H1 (cell line): ENCODE data around the gene MTARC1. TPM values are rescaled to one million over a fixed set of nuclear protein-coding genes. Genes with fewer than 3 reads are reported as not detected.

Experiments used
- CTCF ChIA-PET: fragments of 300-600 bp; sonication (Branson Sonifier 250); formaldehyde crosslinking; loops from one replicate; lab custom pipeline; 2021; ENCODE audit not compliant: partially characterized antibody; lab: Charles Lee
- POLR2A ChIA-PET: fragments of 300-600 bp; sonication (Branson Sonifier 250); formaldehyde crosslinking; loops from one replicate; lab custom pipeline; 2021; ENCODE audit warnings: inconsistent platforms; ENCODE audit not compliant: partially characterized antibody; lab: Charles Lee
- DNase-seq, 2 experiments: peaks; one replicate each; pipeline versions ENCODE4 v3.0.0 to v3.0.0-alpha.2; 2010 to 2022; ENCODE audit warnings: low spot score in 2 of 2, low read depth in 1 of 2, mixed read lengths in 1 of 2
- FAIRE-seq: peaks from 2 replicates; lab custom pipeline; 2011; peaks lifted over from hg19 to GRCh38; lab: Jason Lieb, UNC
- H2AFZ ChIP-seq: 2 replicates; pipeline ENCODE4 v1.8.1; 2012; ENCODE audit warnings: low read length, inconsistent platforms
- H2AK5ac ChIP-seq: 2 replicates; pipeline ENCODE4 v1.6.1; 2013; ENCODE audit warnings: low read depth, low read length
- H2BK120ac ChIP-seq: replicated peaks from 2 replicates; pipeline ENCODE3; 2013; ENCODE audit warnings: low read depth, low read length, inconsistent platforms
- H2BK12ac ChIP-seq: 2 replicates; pipeline ENCODE4 v1.6.1; 2013; ENCODE audit warnings: low read depth, low read length
- H2BK15ac ChIP-seq: 2 replicates; pipeline ENCODE4 v1.6.1; 2013; ENCODE audit warnings: low read length
- H2BK20ac ChIP-seq: 2 replicates; pipeline ENCODE4 v1.6.1; 2013; ENCODE audit warnings: low read length
- H2BK5ac ChIP-seq: 2 replicates; pipeline ENCODE4 v1.6.1; 2013; ENCODE audit warnings: low read depth, low read length
- H3K14ac ChIP-seq: 2 replicates; pipeline ENCODE4 v1.6.1; 2013; ENCODE audit warnings: inconsistent platforms; ENCODE audit not compliant: insufficient read length
- H3K18ac ChIP-seq: 2 replicates; pipeline ENCODE4 v1.6.1; 2013; ENCODE audit warnings: low read length; ENCODE audit errors: extremely low read depth
- H3K23ac ChIP-seq: 2 replicates; pipeline ENCODE4 v1.6.1; 2013; ENCODE audit warnings: inconsistent platforms; ENCODE audit not compliant: insufficient read length
- H3K23me2 ChIP-seq: 2 replicates; pipeline ENCODE4 v1.6.1; 2013; ENCODE audit warnings: low read depth, low read length
- H3K27ac ChIP-seq: 2 replicates; pipeline ENCODE4 v1.6.1; 2011; ENCODE audit warnings: low read depth, low read length, inconsistent platforms
- H3K27me3 ChIP-seq, 4 experiments: replicated peaks in 1 of 4; 1 replicate in 1 of 4; 2 replicates in 3 of 4; pipeline versions ENCODE4 v1.6.1 to v1.8.1; 2011 to 2013; ENCODE audit warnings: low read length in 3 of 4, mild to moderate bottlenecking in 3 of 4, inconsistent platforms in 2 of 4, mixed read lengths in 2 of 4, moderate library complexity in 1 of 4; ENCODE audit not compliant: control insufficient read depth in 3 of 4, insufficient read depth in 3 of 4; ENCODE audit errors: extremely low read depth in 1 of 4
- H3K36me3 ChIP-seq, 4 experiments: 2 replicates each; pipeline versions ENCODE4 v1.6.1 to v1.8.1; 2011 to 2013; ENCODE audit warnings: mild to moderate bottlenecking in 4 of 4, low read length in 3 of 4, moderate library complexity in 2 of 4, control low read depth in 1 of 4, inconsistent platforms in 1 of 4; ENCODE audit not compliant: insufficient read depth in 4 of 4, control insufficient read depth in 2 of 4
- H3K4ac ChIP-seq: replicated peaks from 2 replicates; pipeline ENCODE3; 2013; ENCODE audit warnings: low read length, low read depth, mixed read lengths, inconsistent platforms; ENCODE audit not compliant: insufficient read length
- H3K4me1 ChIP-seq, 4 experiments: replicated peaks in 1 of 4; 1 replicate in 1 of 4; 2 replicates in 3 of 4; pipeline versions ENCODE4 v1.6.1 to v1.8.1; 2011 to 2013; ENCODE audit warnings: low read length in 3 of 4, inconsistent platforms in 2 of 4, mixed read lengths in 1 of 4; ENCODE audit not compliant: insufficient read depth in 4 of 4, control insufficient read depth in 3 of 4
- H3K4me2 ChIP-seq, 2 experiments: 2 replicates each; pipeline versions ENCODE4 v1.6.1 to v1.8.1; 2011 to 2013; ENCODE audit warnings: low read depth in 2 of 2, low read length in 2 of 2, control low read depth in 1 of 2, inconsistent platforms in 1 of 2, mild to moderate bottlenecking in 1 of 2; ENCODE audit not compliant: insufficient read depth in 1 of 2
- H3K4me3 ChIP-seq, 4 experiments: fragments of 200-600, 300-600 bp in 1 of 4; sonication (generic), shearing (Covaris generic), sonication (Bioruptor Twin) in 1 of 4; 2 replicates each; pipeline versions ENCODE4 v1.5.1 to v1.8.1; 2011 to 2016; ENCODE audit warnings: low read length in 4 of 4, low read depth in 3 of 4, control low read depth in 2 of 4, inconsistent platforms in 2 of 4, mild to moderate bottlenecking in 2 of 4, mixed read lengths in 1 of 4, moderate library complexity in 1 of 4; ENCODE audit not compliant: insufficient read depth in 2 of 4; ENCODE audit errors: extremely low read depth in 1 of 4
- H3K56ac ChIP-seq: replicated peaks from 2 replicates; pipeline ENCODE3; 2013; ENCODE audit warnings: low read depth, mild to moderate bottlenecking, mixed read lengths, low read length, inconsistent platforms; ENCODE audit not compliant: insufficient read length
- H3K79me1 ChIP-seq: 2 replicates; pipeline ENCODE4 v1.6.1; 2013; ENCODE audit warnings: low read depth, low read length, control low read depth
- H3K79me2 ChIP-seq, 2 experiments: 2 replicates each; pipeline versions ENCODE4 v1.6.1 to v1.8.1; 2012 to 2013; ENCODE audit warnings: low read length in 2 of 2, mild to moderate bottlenecking in 2 of 2, inconsistent platforms in 1 of 2; ENCODE audit not compliant: insufficient read depth in 2 of 2, control insufficient read depth in 1 of 2
- H3K9ac ChIP-seq, 4 experiments: replicated peaks in 1 of 4; 1 replicate in 1 of 4; 2 replicates in 3 of 4; pipeline versions ENCODE4 v1.6.1 to v1.8.1; 2011 to 2013; ENCODE audit warnings: low read depth in 3 of 4, low read length in 3 of 4, control low read depth in 2 of 4, mild to moderate bottlenecking in 2 of 4, moderate library complexity in 2 of 4, inconsistent platforms in 1 of 4; ENCODE audit errors: extremely low read depth in 1 of 4
- H3K9me3 ChIP-seq, 2 experiments: 2 replicates each; pipeline versions ENCODE4 v1.6.1 to v1.8.1; 2012 to 2013; ENCODE audit warnings: mild to moderate bottlenecking in 2 of 2, moderate library complexity in 2 of 2, control low read depth in 1 of 2, inconsistent platforms in 1 of 2, low read depth in 1 of 2, low read length in 1 of 2, mixed read lengths in 1 of 2; ENCODE audit not compliant: insufficient read depth in 2 of 2
- H4K20me1 ChIP-seq, 2 experiments: replicated peaks in 1 of 2; 2 replicates each; pipeline versions ENCODE3 to v1.8.1; 2011 to 2013; ENCODE audit warnings: inconsistent platforms in 2 of 2, low read length in 2 of 2, mild to moderate bottlenecking in 1 of 2; ENCODE audit not compliant: insufficient read depth in 2 of 2, control insufficient read depth in 1 of 2
- H4K5ac ChIP-seq: 2 replicates; pipeline ENCODE4 v1.6.1; 2013; ENCODE audit warnings: low read length, low read depth, mixed read lengths, inconsistent platforms; ENCODE audit not compliant: insufficient read length
- H4K8ac ChIP-seq: 2 replicates; pipeline ENCODE4 v1.8.0; 2013; ENCODE audit warnings: mild to moderate bottlenecking, moderate library complexity, low read length, inconsistent platforms; ENCODE audit not compliant: insufficient read depth; ENCODE audit errors: extremely low read depth
- H4K91ac ChIP-seq: replicated peaks from 2 replicates; pipeline ENCODE3; 2013; ENCODE audit warnings: low read length, mixed read lengths, inconsistent platforms; ENCODE audit not compliant: insufficient read length
- ATF3 ChIP-seq: IDR thresholded peaks from 2 replicates; pipeline ENCODE4 v1.6.1; 2011; ENCODE audit warnings: low read depth, mild to moderate bottlenecking, low read length; ENCODE audit not compliant: insufficient read depth
- CHD2 ChIP-seq: IDR thresholded peaks from 2 replicates; pipeline ENCODE4 v1.6.1; 2012; ENCODE audit warnings: low read length, improper control_type of control experiment
- EP300 ChIP-seq, 2 experiments: IDR thresholded peaks; 1 replicate in 1 of 2; 2 replicates in 1 of 2; pipeline ENCODE4 v1.6.1; 2011 to 2012; ENCODE audit warnings: low read depth in 2 of 2, low read length in 2 of 2, mild to moderate bottlenecking in 2 of 2, borderline replicate concordance in 1 of 2, inconsistent platforms in 1 of 2, moderate library complexity in 1 of 2
- MAFK ChIP-seq: IDR thresholded peaks from 2 replicates; pipeline ENCODE4 v1.6.1; 2012; ENCODE audit warnings: low read depth, mild to moderate bottlenecking, improper control_type of control experiment, low read length
- POLR2AphosphoS5 ChIP-seq: IDR thresholded peaks from 2 replicates; pipeline ENCODE4 v1.6.1; 2011; ENCODE audit warnings: low read depth, low read length
- RFX5 ChIP-seq: IDR thresholded peaks from 2 replicates; pipeline ENCODE4 v1.6.1; 2011; ENCODE audit warnings: low read depth, low read length, improper control_type of control experiment, borderline replicate concordance
- SRF ChIP-seq: IDR thresholded peaks from 2 replicates; pipeline ENCODE4 v1.6.1; 2011; ENCODE audit warnings: mild to moderate bottlenecking, low read depth, low read length, moderate library complexity
- YY1 ChIP-seq: IDR thresholded peaks from 2 replicates; pipeline ENCODE4 v1.6.1; 2011; ENCODE audit warnings: low read depth, mild to moderate bottlenecking, low read length
- WGBS, 2 experiments: shearing (Covaris generic) in 1 of 2; methylation state at CpG; one replicate each; pipeline versions ENCODE4 v1.1.6 to v1.1.7; 2013 to 2015; ENCODE audit warnings: low lambda C conversion rate in 2 of 2, mixed read lengths in 2 of 2, inconsistent platforms in 1 of 2, low coverage in 1 of 2, missing lambda C conversion rate in 1 of 2; ENCODE audit not compliant: insufficient replicate concordance in 2 of 2, insufficient coverage in 1 of 2, insufficient read length in 1 of 2; ENCODE audit errors: extremely low coverage in 1 of 2, missing lambda C conversion rate in 1 of 2; 5-methylcytosine and 5-hydroxymethylcytosine counted together
- polyA plus RNA-seq, 7 experiments: library from polyadenylated mRNA; depleted of rRNA in 3 of 7; stranded (reverse) in 5 of 7; unstranded in 2 of 7; fragments of >200 nt in 5 of 7; fragments of 200-250 nt in 2 of 7; gene quantifications; 1 replicate in 5 of 7; 2 replicates in 1 of 7; 4 replicates in 1 of 7; pipeline versions ENCODE4 v1.2.1 to v1.2.3, GENCODE V29; 2011 to 2013; ENCODE audit warnings: missing spikeins in 2 of 7, mixed read lengths in 2 of 7
- total RNA-seq: library from RNA; stranded (reverse); fragmentation: NEBNext Ultra II Directional; extraction: Animal tissue kit (Norgen Biotek cat#: 25700); gene quantifications from 2 replicates; pipeline ENCODE4 v1.2.1, GENCODE V29; 2021

The MTARC1 gene
- total and polyA plus RNA-seq, 2 of the 8 experiments (the other 6 are each of a cell fraction or from before 2014, with no cell fraction given): 17.2 to 46.2 TPM

- Histone ChIP-seq H4K8ac (no peak overlapping the region), H2BK120ac (no peak overlapping the region), H4K5ac (no peak overlapping the region), H2AK5ac (no peak overlapping the region), H3K4me3 (no peak overlapping the region), H3K79me2 (peaks cover 0 to 15% of the 10 kb centered on the region in 2 experiments; a peak in 2 of 4 replicates), H3K18ac (no peak overlapping the region), H2BK12ac (no peak overlapping the region), H3K27ac (no peak overlapping the region), H3K56ac (no peak overlapping the region), H2BK5ac (no peak overlapping the region), H3K23ac (no peak overlapping the region), H3K4ac (no peak overlapping the region), H3K4me1 (peaks cover 0 to 4% (median under 1%) of the 10 kb centered on the region in 4 experiments; a peak in 1 of 7 replicates), H3K4me2 (no peak overlapping the region), H2AFZ (no peak overlapping the region), H3K36me3 (peaks cover 0 to 13% (median under 1%) of the 10 kb centered on the region in 4 experiments; a peak in 2 of 8 replicates), H3K9ac (no peak overlapping the region; a peak in 1 of 7 replicates), H3K79me1 (peaks cover 3% of the 10 kb centered on the region), H3K27me3 (no peaks in the 10 kb centered on the region), H4K20me1 (peaks cover 0 to 3% of the 10 kb centered on the region in 2 experiments), H4K91ac (no peak overlapping the region), H3K23me2 (peaks cover 8% of the 10 kb centered on the region; the same call in 1 of the 2 replicates), H3K9me3 (no peaks in the 10 kb centered on the region), H2BK20ac (no peak overlapping the region), H2BK15ac (no peak overlapping the region), H3K14ac (no peak overlapping the region)
- no peak for FAIRE-seq
- CTCF ChIA-PET: interaction anchor here (1.3 to 8.2 kb wide), 3 partner anchors 12 to 113 kb away, joined by 3 to 96 read pairs (median 4); no protein-coding TSS in a partner anchor
- DNase-seq: no peak
- TF ChIP-seq CHD2 (no peak), SRF (no peak), ATF3 (no peak), EP300 (IDR thresholded peaks at IDR 0.05; ENCODE audit: borderline replicate concordance in 1 of 2, low read depth in 2 of 2, low read length in 2 of 2) (no peak), POLR2AphosphoS5 (no peak), MAFK (no peak), RFX5 (no peak), YY1 (no peak)
- POLR2A ChIA-PET: no interaction called here
- 79% methylated on average over 6 of the region's 6 CpGs; no CpG with 5 or more reads in 1 of the 2 experiments for WGBS, 2 experiments
Measured at GRCh38 chr1:220791285-220791684, 4.6 kb downstream of the MTARC1 start.
